Esophagus muscularis mucosa (tissue), 4 donors: ENCODE results near the gene TARS1. TPM values are rescaled to one million over a fixed set of nuclear protein-coding genes. Genes with fewer than 3 reads are reported as not detected.

Source experiments
- DNase-seq: peaks from one replicate; pipeline ENCODE4 v3.0.0-alpha.2; 2017; ENCODE audit errors: extremely low spot score
- H3K27ac ChIP-seq, 4 donors: fragments of 200-600 bp; sonication (generic); replicated peaks in 1 of 4; 1 replicate in 3 of 4; 2 replicates in 1 of 4; pipeline ENCODE4 v1.5.1; 2016 to 2019; ENCODE audit warnings: mild to moderate bottlenecking in 1 of 4
- H3K27me3 ChIP-seq, 4 donors: fragments of 200-600 bp; sonication (generic); one replicate each; pipeline versions ENCODE4 v1.5.1 to v1.6.0; 2016 to 2019
- H3K36me3 ChIP-seq, 4 donors: fragments of 200-600 bp; sonication (generic); one replicate each; pipeline ENCODE4 v1.5.1; 2016 to 2019
- H3K4me1 ChIP-seq, 4 donors: fragments of 200-600 bp; sonication (generic); one replicate each; pipeline ENCODE4 v1.5.1; 2016 to 2019
- H3K4me3 ChIP-seq, 4 donors: fragments of 200-600 bp; sonication (generic); 1 replicate in 2 of 4; 2 replicates in 2 of 4; pipeline ENCODE4 v1.5.1; 2016 to 2019; ENCODE audit warnings: mild to moderate bottlenecking in 4 of 4, moderate library complexity in 1 of 4
- H3K9me3 ChIP-seq, 4 donors: fragments of 200-600 bp; sonication (generic); 1 replicate in 3 of 4; 2 replicates in 1 of 4; pipeline ENCODE4 v1.5.1; 2016 to 2019
- EP300 ChIP-seq: sonication (generic); formaldehyde crosslinking; IDR thresholded peaks from one replicate; pipeline ENCODE4 v1.6.1; 2017; ENCODE audit warnings: antibody characterized with exemption
- POLR2A ChIP-seq: fragments of 450-650 bp; IDR thresholded peaks from one replicate; pipeline ENCODE4 v1.6.1; 2017; ENCODE audit warnings: antibody characterized with exemption, moderate library complexity, mild to moderate bottlenecking, low read depth
- POLR2AphosphoS5 ChIP-seq, 2 donors: sonication (generic); formaldehyde crosslinking; IDR thresholded peaks; one replicate each; pipeline ENCODE4 v1.6.1; 2017; ENCODE audit warnings: antibody characterized with exemption in 2 of 2
- WGBS: methylation state at CpG from one replicate; pipeline ENCODE4 v1.1.5; 2018; 5-methylcytosine and 5-hydroxymethylcytosine counted together
- intact Hi-C: fragments of 100-400 bp; cut with DNase I; formaldehyde crosslinking; loops from one replicate; pipeline ENCODE4 v1.15.1; 2023
- total RNA-seq, 4 donors: library from RNA; depleted of rRNA; stranded (reverse); fragments of >200 nt; gene quantifications; one replicate each; pipeline versions ENCODE4 v1.1.0 to v1.2.1, GENCODE V29; 2016
- TF ChIP-seq, protein P1 (sequence below), 3 experiments: fragments of 200-600 bp in 2 of 3; fragments of 450-650 bp in 1 of 3; sonication (generic) in 2 of 3; IDR thresholded peaks; one replicate each; pipeline ENCODE4 v1.5.1; 2017 to 2019; ENCODE audit warnings: antibody characterized with exemption in 3 of 3, mild to moderate bottlenecking in 2 of 3, moderate library complexity in 1 of 3

The TARS1 gene
- total RNA-seq, 4 donors from 2014 or later = 76.7 to 98.4 (median 85.7) TPM

DNA sequence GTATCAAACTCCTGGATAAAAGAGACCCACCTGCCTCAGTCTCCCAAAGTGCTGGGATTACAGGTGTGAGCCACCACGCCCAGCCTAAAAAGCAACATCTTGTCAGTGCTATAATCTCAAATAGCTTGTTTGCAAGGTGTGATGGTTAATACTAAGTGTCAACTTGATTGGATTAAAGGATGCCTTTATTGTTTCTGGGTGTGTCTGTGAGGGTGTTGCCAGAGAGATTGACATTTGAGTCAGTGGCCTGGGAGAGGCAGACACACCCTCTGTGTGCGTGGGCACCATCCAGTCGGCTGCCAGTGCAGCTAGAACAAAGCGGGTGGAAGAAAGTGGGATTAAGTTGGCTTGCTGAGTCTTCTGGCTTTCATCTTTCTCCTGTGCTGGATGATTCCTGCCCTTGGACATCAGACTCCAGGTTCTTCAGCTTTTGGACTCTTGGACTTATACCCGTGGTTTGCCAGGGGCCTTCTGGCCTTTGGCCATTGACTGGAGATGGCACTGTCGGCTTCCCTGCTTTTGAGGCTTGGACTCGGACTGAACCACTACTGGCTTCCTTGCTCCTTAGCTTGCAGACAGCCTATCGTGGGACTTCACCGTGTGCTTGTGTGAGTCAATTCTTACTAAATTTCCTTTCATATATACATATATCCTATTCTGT lies 28.1 kb downstream of the TARS1 start:
- Histone ChIP-seq H3K9me3 (no peaks in the 10 kb centered on the region), H3K27me3 (no peaks in the 10 kb centered on the region), H3K4me3 (no peak overlapping the region), H3K36me3 (peaks cover 70 to 92% (median 83%) of the 10 kb centered on the region in 4 donors), H3K27ac (no peak overlapping the region), H3K4me1 (no peaks in the 10 kb centered on the region)
- TF ChIP-seq POLR2AphosphoS5 (IDR thresholded peaks at IDR 0.05) = no peak
- TF ChIP-seq EP300 = no peak
- TF ChIP-seq, protein P1, sequence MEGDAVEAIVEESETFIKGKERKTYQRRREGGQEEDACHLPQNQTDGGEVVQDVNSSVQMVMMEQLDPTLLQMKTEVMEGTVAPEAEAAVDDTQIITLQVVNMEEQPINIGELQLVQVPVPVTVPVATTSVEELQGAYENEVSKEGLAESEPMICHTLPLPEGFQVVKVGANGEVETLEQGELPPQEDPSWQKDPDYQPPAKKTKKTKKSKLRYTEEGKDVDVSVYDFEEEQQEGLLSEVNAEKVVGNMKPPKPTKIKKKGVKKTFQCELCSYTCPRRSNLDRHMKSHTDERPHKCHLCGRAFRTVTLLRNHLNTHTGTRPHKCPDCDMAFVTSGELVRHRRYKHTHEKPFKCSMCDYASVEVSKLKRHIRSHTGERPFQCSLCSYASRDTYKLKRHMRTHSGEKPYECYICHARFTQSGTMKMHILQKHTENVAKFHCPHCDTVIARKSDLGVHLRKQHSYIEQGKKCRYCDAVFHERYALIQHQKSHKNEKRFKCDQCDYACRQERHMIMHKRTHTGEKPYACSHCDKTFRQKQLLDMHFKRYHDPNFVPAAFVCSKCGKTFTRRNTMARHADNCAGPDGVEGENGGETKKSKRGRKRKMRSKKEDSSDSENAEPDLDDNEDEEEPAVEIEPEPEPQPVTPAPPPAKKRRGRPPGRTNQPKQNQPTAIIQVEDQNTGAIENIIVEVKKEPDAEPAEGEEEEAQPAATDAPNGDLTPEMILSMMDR (IDR thresholded peaks at IDR 0.05) = no peak
- no peak for TF ChIP-seq POLR2A
- 89% methylated on average over 9 of the region's 9 CpGs for WGBS
- DNase-seq = no peak
- intact Hi-C loops = no loop called here

DNA sequence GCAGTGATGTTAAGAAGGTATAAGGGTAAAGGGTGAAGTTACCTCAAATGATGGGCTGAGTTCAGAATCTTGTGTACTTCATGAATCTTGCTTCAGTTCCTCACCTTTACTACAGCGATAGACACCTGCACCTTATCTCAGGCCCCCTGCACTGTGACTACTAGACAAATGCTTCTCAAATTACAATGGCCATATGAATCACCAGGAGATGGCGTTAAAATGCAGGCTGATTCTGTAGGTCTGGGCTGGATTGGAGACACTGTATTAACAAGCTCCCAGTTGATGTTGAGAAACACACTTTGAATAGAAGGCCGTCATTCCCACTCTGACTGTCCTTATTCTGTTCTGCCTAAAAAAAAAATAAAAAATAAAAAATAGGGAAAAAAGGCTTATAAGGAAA lies 29.8 kb downstream of the TARS1 start:
- H3K36me3 ChIP-seq = peaks cover 56 to 92% (median 83%) of the 10 kb centered on the region in 4 donors
- no peak for TF ChIP-seq POLR2AphosphoS5 (IDR thresholded peaks at IDR 0.05)
- TF ChIP-seq, protein P1 (IDR thresholded peaks at IDR 0.05) = peak in 2 of 3 experiments; percentile 26 to 46
- TF ChIP-seq EP300 = no peak
- H3K4me1 ChIP-seq = no peaks in the 10 kb centered on the region
- no peak overlapping the region for H3K27ac ChIP-seq
- WGBS = 53% methylated on average over 3 of the region's 3 CpGs
- no peak overlapping the region for H3K4me3 ChIP-seq
- intact Hi-C loops = no loop called here
- no peaks in the 10 kb centered on the region for H3K9me3 ChIP-seq
- DNase-seq = no peak
- H3K27me3 ChIP-seq = no peaks in the 10 kb centered on the region

DNA sequence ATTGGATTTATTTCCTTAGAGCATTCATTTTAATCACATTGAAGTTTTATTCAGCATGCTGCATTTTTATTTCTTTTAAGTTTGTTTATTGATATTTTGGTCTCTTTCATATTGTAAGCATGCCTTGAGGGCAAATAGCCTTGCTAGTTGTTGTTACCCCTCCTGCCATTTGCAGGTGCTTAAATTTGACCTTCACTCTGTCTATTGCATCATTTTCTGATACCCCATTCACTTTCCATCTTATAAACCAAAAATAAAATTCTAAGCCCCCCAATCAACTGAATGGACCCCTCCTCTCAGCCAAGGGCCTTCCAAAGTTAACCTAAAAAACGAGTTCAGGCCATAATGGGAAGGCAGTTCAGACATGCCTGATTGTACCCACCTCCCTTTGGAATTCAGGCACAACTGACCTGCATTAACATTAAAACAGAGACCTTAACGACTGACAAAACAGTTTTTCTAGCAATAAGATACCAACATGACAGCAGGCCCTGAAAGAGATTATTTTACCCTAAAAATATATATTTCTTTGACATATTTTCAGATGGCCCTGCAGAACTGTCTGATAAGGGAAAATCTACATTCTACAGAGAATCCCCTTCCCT lies 32.1 kb downstream of the TARS1 start:
- WGBS = 72% methylated on average over 2 of the region's 2 CpGs
- intact Hi-C loops = no loop called here
- Histone ChIP-seq H3K36me3 (peaks cover 41 to 92% (median 77%) of the 10 kb centered on the region in 4 donors), H3K4me3 (no peak overlapping the region), H3K27me3 (no peaks in the 10 kb centered on the region), H3K27ac (no peak overlapping the region), H3K4me1 (no peaks in the 10 kb centered on the region), H3K9me3 (no peaks in the 10 kb centered on the region)
- no peak for DNase-seq
- TF ChIP-seq EP300 (no peak), POLR2A (no peak), POLR2AphosphoS5 (IDR thresholded peaks at IDR 0.05) (no peak)
- TF ChIP-seq, protein P1 (IDR thresholded peaks at IDR 0.05) = no peak

DNA sequence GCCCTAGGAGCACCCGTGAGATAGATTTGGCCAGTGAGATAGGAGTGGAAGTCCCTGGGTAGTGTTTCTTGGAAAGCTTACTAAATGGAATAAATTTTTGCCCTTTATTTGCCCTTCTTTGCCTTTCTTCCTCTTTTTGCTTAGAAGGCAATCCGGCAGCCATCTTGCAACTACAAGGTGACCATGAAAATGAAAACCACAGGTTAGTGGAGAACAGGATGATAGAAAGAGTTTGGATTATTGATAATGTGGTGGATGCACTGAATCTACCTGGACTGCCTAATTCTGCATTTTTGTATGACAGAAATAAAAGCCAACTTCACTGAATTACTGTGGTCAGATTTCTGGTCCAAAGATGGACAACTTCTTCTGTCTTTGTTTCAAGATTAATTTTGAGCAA lies 33.2 kb downstream of the TARS1 start:
- no peaks in the 10 kb centered on the region for H3K4me1 ChIP-seq
- peaks cover 36 to 81% (median 68%) of the 10 kb centered on the region in 4 donors for H3K36me3 ChIP-seq
- H3K27ac ChIP-seq = no peak overlapping the region
- H3K9me3 ChIP-seq = no peaks in the 10 kb centered on the region
- no peak for TF ChIP-seq EP300
- no peak for TF ChIP-seq POLR2A
- TF ChIP-seq POLR2AphosphoS5 (IDR thresholded peaks at IDR 0.05) = no peak
- TF ChIP-seq, protein P1 (IDR thresholded peaks at IDR 0.05) = no peak
- no peak overlapping the region for H3K4me3 ChIP-seq
- intact Hi-C loops = no loop called here
- no peak for DNase-seq
- 97% methylated on average over 2 of the region's 2 CpGs for WGBS
- no peaks in the 10 kb centered on the region for H3K27me3 ChIP-seq
